ENCODE results near the gene FANCC.

- TF ChIP-seq CTCF (IDR thresholded peaks at IDR 0.05) (peak in 2 of 4 experiments; percentile 28 to 41), POLR2AphosphoS5 (IDR thresholded peaks at IDR 0.05) (peak; percentile 24), POLR2A (IDR thresholded peaks at IDR 0.05) (no peak)
Measured at GRCh38 chr9:95087659-95088242, 229.8 kb downstream of the FANCC start.
